HG03175 (cell line): Measurements from ENCODE around the gene INO80B.
A peak's percentile ranks its signal among the peaks of the same experiment; 100 is the strongest.

Experiments
- ATAC-seq: cut with Tn5 transposase; IDR thresholded peaks from one replicate; pipeline ENCODE4 v1.9.1; 2021; ENCODE audit warnings: mild to moderate bottlenecking, moderate library complexity; ENCODE audit not compliant: unreplicated experiment

INO80B gene

GRCh38 chr2:74500578-74500946 is 45.7 kb downstream of the INO80B start:
- no peak for ATAC-seq

- no peak for ATAC-seq
Observed at GRCh38 chr2:74501335-74502071, 46.6 kb downstream of the INO80B start.

GRCh38 chr2:74502147-74502719 is 47.3 kb downstream of the INO80B start:
- no peak for ATAC-seq

DNA sequence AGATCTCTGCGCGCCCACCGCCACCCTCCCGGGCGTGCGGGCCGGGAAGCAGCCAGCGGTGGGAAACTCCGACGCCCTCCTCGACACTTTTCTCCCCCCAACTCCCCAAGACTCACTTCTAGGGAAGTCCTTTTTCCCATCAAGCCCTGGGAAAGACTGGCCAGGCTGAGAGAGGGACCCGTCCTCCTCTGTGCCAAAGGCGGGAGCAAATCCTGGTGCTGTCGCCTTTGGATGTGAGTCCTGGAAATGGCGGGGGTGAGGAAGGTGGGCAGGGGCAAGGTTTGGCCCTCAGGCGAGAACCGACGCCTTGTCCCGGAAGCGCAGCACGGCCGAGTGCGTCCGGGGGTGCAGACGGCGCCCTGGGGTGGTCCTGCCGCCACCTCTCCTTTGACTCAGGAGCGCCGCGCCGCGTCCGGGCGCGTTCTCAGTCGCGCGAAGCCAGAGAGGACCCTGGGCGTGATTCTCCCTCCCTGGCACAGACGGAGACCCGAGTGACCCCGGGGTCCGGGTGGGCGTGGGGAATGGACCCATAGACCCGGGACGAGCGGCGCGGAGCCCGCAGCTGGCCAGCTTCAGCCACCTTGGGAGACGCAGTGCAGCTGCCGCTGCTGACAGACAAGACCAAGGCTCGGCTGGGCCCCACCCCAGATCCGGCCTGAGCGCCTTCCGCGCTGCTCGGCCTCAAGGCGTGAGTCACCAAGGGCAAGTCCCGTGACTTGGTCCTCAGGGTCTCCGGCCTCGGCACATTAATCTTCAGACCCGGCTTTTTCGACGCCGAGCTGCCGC is 48.0 kb downstream of the INO80B start:
- ATAC-seq = peak; percentile 29

GRCh38 chr2:74503506-74504475 is 48.9 kb downstream of the INO80B start:
- no peak for ATAC-seq

- no peak for ATAC-seq
Observed at GRCh38 chr2:74504591-74504990, 49.7 kb downstream of the INO80B start.

- no peak for ATAC-seq
Observed at GRCh38 chr2:74505448-74506246, 50.8 kb downstream of the INO80B start.

- ATAC-seq = peak; percentile 91
Observed at GRCh38 chr2:74507145-74507925, 52.4 kb downstream of the INO80B start, which contains the start of gene PCGF1. Gene PCGF1, minus strand, starts transcription at chr2:74507695. Its CDS starts 27 bp downstream, at chr2:74507668.
